Astrocyte (in vitro differentiated cells and primary cell): ENCODE data around the gene CWF19L1. TPM values are rescaled to one million over a fixed set of nuclear protein-coding genes. Genes with fewer than 3 reads are reported as not detected.

Experiments used
- DNase-seq: peaks from one replicate; pipeline ENCODE4 v3.0.0-alpha.2; 2010; ENCODE audit warnings: low read depth
- FAIRE-seq: peaks from 2 replicates; lab custom pipeline; 2011; peaks lifted over from hg19 to GRCh38; lab: Jason Lieb, UNC
- H2AFZ ChIP-seq: 2 replicates; pipeline ENCODE4 v1.6.0; 2012; ENCODE audit warnings: low read depth, low read length, inconsistent platforms
- H3K27ac ChIP-seq: 2 replicates; pipeline ENCODE4 v1.5.1; 2011; ENCODE audit warnings: low read depth, low read length, inconsistent platforms
- H3K27me3 ChIP-seq: 2 replicates; pipeline ENCODE4 v1.6.0; 2011; ENCODE audit warnings: low read length, inconsistent platforms; ENCODE audit not compliant: insufficient read depth
- H3K36me3 ChIP-seq: 2 replicates; pipeline ENCODE4 v1.5.1; 2011; ENCODE audit warnings: low read length, inconsistent platforms; ENCODE audit not compliant: insufficient read depth
- H3K4me1 ChIP-seq: 2 replicates; pipeline ENCODE4 v1.5.1; 2011; ENCODE audit warnings: low read length, inconsistent platforms; ENCODE audit not compliant: insufficient read depth
- H3K4me2 ChIP-seq: 2 replicates; pipeline ENCODE4 v1.6.0; 2012; ENCODE audit warnings: low read length, inconsistent platforms
- H3K4me3 ChIP-seq: 2 replicates; pipeline ENCODE4 v1.5.1; 2011; ENCODE audit warnings: low read depth, mild to moderate bottlenecking, low read length, inconsistent platforms; ENCODE audit not compliant: insufficient read depth
- H3K79me2 ChIP-seq: 2 replicates; pipeline ENCODE4 v1.6.0; 2012; ENCODE audit warnings: mild to moderate bottlenecking, low read length, inconsistent platforms; ENCODE audit not compliant: insufficient read depth
- H3K9ac ChIP-seq: 2 replicates; pipeline ENCODE4 v1.6.0; 2012; ENCODE audit warnings: mild to moderate bottlenecking, low read length, inconsistent platforms
- H3K9me3 ChIP-seq: 2 replicates; pipeline ENCODE4 v1.5.1; 2012; ENCODE audit warnings: low read depth, mild to moderate bottlenecking, low read length, inconsistent platforms; ENCODE audit not compliant: insufficient read depth
- H4K20me1 ChIP-seq: 2 replicates; pipeline ENCODE4 v1.6.0; 2012; ENCODE audit warnings: low read length, inconsistent platforms; ENCODE audit not compliant: insufficient read depth
- H3K27ac Mint-ChIP-seq: one replicate; pipeline ENCODE4 v1.8.0; 2021; ENCODE audit warnings: mild to moderate bottlenecking, mixed read lengths; ENCODE audit not compliant: unreplicated experiment
- H3K27me3 Mint-ChIP-seq: one replicate; pipeline ENCODE4 v1.8.0; 2021; ENCODE audit warnings: low read depth, mixed read lengths; ENCODE audit not compliant: unreplicated experiment
- H3K36me3 Mint-ChIP-seq: one replicate; pipeline ENCODE4 v1.8.0; 2021; ENCODE audit warnings: low read depth, mixed read lengths; ENCODE audit not compliant: unreplicated experiment
- H3K4me1 Mint-ChIP-seq: one replicate; pipeline ENCODE4 v1.8.0; 2021; ENCODE audit warnings: low read depth, mixed read lengths; ENCODE audit not compliant: unreplicated experiment
- H3K4me3 Mint-ChIP-seq: one replicate; pipeline ENCODE4 v1.8.0; 2021; ENCODE audit warnings: mild to moderate bottlenecking, moderate library complexity, mixed read lengths; ENCODE audit not compliant: unreplicated experiment
- H3K9me3 Mint-ChIP-seq: one replicate; pipeline ENCODE4 v1.8.0; 2021; ENCODE audit warnings: mild to moderate bottlenecking, mixed read lengths; ENCODE audit not compliant: unreplicated experiment
- EZH2 ChIP-seq: IDR thresholded peaks from 2 replicates; pipeline ENCODE4 v1.6.1; 2012; ENCODE audit warnings: mild to moderate bottlenecking, low read length, inconsistent platforms; ENCODE audit not compliant: insufficient read depth
- total RNA-seq: library from RNA; stranded (reverse); gene quantifications from 2 replicates; pipeline ENCODE4 v1.2.1, GENCODE V29; 2021
- TF ChIP-seq, protein P1 (sequence below): IDR thresholded peaks from 2 replicates; pipeline ENCODE4 v1.5.1; 2011; ENCODE audit warnings: low read depth, mild to moderate bottlenecking, inconsistent platforms, low read length, moderate library complexity; ENCODE audit not compliant: insufficient read depth

Gene CWF19L1
- total RNA-seq, 1 donor from 2014 or later, result 23.2 TPM

GRCh38 chr10:100232101-100232500 lies 35.3 kb downstream of the CWF19L1 start:
- peaks cover 27% of the 10 kb centered on the region for H3K79me2 ChIP-seq
- no peaks in the 10 kb centered on the region for H3K9me3 ChIP-seq
- no peak overlapping the region for H2AFZ ChIP-seq
- TF ChIP-seq, protein P1, sequence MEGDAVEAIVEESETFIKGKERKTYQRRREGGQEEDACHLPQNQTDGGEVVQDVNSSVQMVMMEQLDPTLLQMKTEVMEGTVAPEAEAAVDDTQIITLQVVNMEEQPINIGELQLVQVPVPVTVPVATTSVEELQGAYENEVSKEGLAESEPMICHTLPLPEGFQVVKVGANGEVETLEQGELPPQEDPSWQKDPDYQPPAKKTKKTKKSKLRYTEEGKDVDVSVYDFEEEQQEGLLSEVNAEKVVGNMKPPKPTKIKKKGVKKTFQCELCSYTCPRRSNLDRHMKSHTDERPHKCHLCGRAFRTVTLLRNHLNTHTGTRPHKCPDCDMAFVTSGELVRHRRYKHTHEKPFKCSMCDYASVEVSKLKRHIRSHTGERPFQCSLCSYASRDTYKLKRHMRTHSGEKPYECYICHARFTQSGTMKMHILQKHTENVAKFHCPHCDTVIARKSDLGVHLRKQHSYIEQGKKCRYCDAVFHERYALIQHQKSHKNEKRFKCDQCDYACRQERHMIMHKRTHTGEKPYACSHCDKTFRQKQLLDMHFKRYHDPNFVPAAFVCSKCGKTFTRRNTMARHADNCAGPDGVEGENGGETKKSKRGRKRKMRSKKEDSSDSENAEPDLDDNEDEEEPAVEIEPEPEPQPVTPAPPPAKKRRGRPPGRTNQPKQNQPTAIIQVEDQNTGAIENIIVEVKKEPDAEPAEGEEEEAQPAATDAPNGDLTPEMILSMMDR, result no peak
- no peak for TF ChIP-seq EZH2
- no peak overlapping the region for H3K4me3 Mint-ChIP-seq
- no peaks in the 10 kb centered on the region for H3K27me3 Mint-ChIP-seq
- H3K27ac Mint-ChIP-seq, result no peak overlapping the region
- peaks cover 7% of the 10 kb centered on the region for H3K4me1 ChIP-seq
- H3K4me1 Mint-ChIP-seq, result peaks cover 7% of the 10 kb centered on the region
- no peak for DNase-seq
- H3K4me2 ChIP-seq, result no peak overlapping the region
- no peaks in the 10 kb centered on the region for H3K9me3 Mint-ChIP-seq
- H3K9ac ChIP-seq, result no peak overlapping the region
- peaks cover 3% of the 10 kb centered on the region for H3K36me3 Mint-ChIP-seq
- FAIRE-seq, result no peak
- H4K20me1 ChIP-seq, result peaks cover 16% of the 10 kb centered on the region
- H3K36me3 ChIP-seq, result peaks cover 11% of the 10 kb centered on the region
- no peak overlapping the region for H3K27ac ChIP-seq
- no peak overlapping the region for H3K4me3 ChIP-seq
- H3K27me3 ChIP-seq, result no peaks in the 10 kb centered on the region

GRCh38 chr10:100229819-100230422 lies 37.5 kb downstream of the CWF19L1 start:
- Mint-ChIP-seq H3K4me3 (peak overlapping the region; percentile 94), H3K27ac (peak overlapping the region; percentile 93), H3K9me3 (no peaks in the 10 kb centered on the region), H3K27me3 (no peaks in the 10 kb centered on the region), H3K36me3 (peaks cover 6% of the 10 kb centered on the region), H3K4me1 (peaks cover 7% of the 10 kb centered on the region)
- H3K4me3 ChIP-seq, result peak overlapping the region; percentile 94
- H3K9me3 ChIP-seq, result no peaks in the 10 kb centered on the region
- TF ChIP-seq, protein P1, result no peak
- no peak for TF ChIP-seq EZH2
- FAIRE-seq, result no peak
- H3K79me2 ChIP-seq, result peaks cover 48% of the 10 kb centered on the region
- H4K20me1 ChIP-seq, result peaks cover 24% of the 10 kb centered on the region
- DNase-seq, result no peak
- H3K4me2 ChIP-seq, result peak overlapping the region; percentile 96
- no peaks in the 10 kb centered on the region for H3K27me3 ChIP-seq
- H3K9ac ChIP-seq, result peak overlapping the region; percentile 91
- peak overlapping the region; percentile 89 for H2AFZ ChIP-seq
- H3K4me1 ChIP-seq, result peaks cover 7% of the 10 kb centered on the region
- peaks cover 8% of the 10 kb centered on the region for H3K36me3 ChIP-seq
- H3K27ac ChIP-seq, result peak overlapping the region; percentile 86

GRCh38 chr10:100223879-100224278 lies 43.6 kb downstream of the CWF19L1 start:
- no peak for FAIRE-seq
- H3K79me2 ChIP-seq, result peaks cover 41% of the 10 kb centered on the region
- H4K20me1 ChIP-seq, result peaks cover 23% of the 10 kb centered on the region
- H3K4me2 ChIP-seq, result no peak overlapping the region
- H2AFZ ChIP-seq, result no peak overlapping the region
- no peaks in the 10 kb centered on the region for H3K9me3 ChIP-seq
- peaks cover 3% of the 10 kb centered on the region for H3K4me1 Mint-ChIP-seq
- peaks cover 7% of the 10 kb centered on the region for H3K36me3 Mint-ChIP-seq
- TF ChIP-seq, protein P1, result no peak
- TF ChIP-seq EZH2, result no peak
- peaks cover 39% of the 10 kb centered on the region for H3K36me3 ChIP-seq
- no peaks in the 10 kb centered on the region for H3K27me3 ChIP-seq
- H3K4me1 ChIP-seq, result no peaks in the 10 kb centered on the region
- no peak overlapping the region for H3K4me3 ChIP-seq
- H3K9me3 Mint-ChIP-seq, result no peaks in the 10 kb centered on the region
- no peak overlapping the region for H3K27ac Mint-ChIP-seq
- no peaks in the 10 kb centered on the region for H3K27me3 Mint-ChIP-seq
- no peak overlapping the region for H3K27ac ChIP-seq
- DNase-seq, result no peak
- H3K4me3 Mint-ChIP-seq, result no peak overlapping the region
- no peak overlapping the region for H3K9ac ChIP-seq
